Stimulated activated CD8-positive, alpha-beta memory T cell treated with anti-CD3 and anti-CD28 coated beads, Interleukin-4, amount 100 ng/mL, for 1 hour (primary cell): Measurements from ENCODE around the gene RCOR1.

Experiments
- DNase-seq, 2 donors: peaks; one replicate each; pipeline ENCODE4 v3.0.0-alpha.2; 2020; ENCODE audit warnings: low read depth in 2 of 2, low spot score in 1 of 2

Gene RCOR1

DNA sequence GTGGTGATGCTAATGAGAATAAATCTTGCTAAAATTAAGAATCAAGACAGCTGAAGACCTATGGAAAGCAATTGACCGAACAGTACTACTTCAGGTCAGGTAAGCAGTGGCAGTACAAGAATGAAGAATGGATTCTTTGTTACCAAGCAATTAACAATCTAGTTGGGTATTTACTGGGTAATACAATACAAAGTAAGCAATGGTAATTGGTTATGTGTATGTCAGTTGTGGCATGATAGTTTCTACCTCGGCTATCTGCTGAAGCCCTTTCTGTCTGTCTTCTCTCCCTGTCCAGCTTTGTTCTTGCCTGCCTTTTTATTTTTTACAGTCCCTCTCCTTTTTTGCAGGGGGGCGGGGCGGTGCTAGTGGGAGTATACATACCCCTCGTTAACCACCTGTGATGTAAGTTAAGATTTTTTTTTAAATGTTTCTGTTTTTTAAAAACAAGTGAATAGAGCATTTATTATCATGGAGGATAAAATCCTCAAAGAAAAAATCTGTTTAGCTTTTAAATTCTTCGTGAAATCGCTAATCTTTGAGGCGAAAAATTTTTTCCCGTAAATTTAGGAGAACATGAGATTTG lies 75.9 kb downstream of the RCOR1 start:
- no peak for DNase-seq

DNA sequence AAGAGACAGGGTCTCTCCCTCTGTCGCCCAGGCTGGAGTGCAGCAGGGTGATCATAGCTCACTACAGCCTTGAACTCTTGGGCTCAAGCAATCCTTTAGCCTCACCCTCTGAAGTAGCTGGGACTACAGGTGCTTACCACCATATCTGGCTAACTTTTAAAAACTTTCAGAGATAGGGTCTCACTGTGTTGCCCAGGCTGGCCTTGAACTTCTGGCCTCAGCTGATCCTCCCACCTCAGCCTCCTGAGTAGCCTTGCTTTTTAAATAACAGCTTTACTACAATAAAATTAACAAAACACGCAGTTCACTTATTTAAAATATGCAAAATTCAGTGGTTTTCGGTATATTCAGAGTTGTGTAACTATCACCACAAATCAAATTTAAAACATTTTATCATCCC lies 79.0 kb downstream of the RCOR1 start:
- no peak for DNase-seq

- no peak for DNase-seq
These were observed 80.0 kb downstream of the RCOR1 start for GRCh38 chr14:102672410-102672960.

- DNase-seq, result no peak
These were observed 82.9 kb downstream of the RCOR1 start for GRCh38 chr14:102675396-102675795.

DNA sequence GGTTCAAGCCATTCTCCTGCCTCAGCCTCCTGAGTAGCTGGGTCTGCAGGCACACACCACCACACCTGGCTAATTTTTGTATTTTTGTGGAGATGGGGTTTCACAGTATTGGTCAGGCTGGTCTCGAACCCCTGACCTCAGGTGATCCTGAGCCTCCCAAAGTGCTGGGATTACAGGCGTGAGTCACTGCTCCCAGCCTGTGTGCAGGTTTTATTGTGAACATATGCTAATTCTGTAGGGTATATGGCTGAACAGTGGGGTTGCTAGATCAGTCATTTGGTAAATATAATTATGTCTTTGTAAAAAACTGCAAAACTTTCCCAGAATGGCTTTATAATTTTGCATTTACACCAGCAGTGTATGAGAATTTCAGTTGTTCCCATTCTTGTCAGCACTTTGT lies 85.9 kb downstream of the RCOR1 start:
- no peak for DNase-seq

DNA sequence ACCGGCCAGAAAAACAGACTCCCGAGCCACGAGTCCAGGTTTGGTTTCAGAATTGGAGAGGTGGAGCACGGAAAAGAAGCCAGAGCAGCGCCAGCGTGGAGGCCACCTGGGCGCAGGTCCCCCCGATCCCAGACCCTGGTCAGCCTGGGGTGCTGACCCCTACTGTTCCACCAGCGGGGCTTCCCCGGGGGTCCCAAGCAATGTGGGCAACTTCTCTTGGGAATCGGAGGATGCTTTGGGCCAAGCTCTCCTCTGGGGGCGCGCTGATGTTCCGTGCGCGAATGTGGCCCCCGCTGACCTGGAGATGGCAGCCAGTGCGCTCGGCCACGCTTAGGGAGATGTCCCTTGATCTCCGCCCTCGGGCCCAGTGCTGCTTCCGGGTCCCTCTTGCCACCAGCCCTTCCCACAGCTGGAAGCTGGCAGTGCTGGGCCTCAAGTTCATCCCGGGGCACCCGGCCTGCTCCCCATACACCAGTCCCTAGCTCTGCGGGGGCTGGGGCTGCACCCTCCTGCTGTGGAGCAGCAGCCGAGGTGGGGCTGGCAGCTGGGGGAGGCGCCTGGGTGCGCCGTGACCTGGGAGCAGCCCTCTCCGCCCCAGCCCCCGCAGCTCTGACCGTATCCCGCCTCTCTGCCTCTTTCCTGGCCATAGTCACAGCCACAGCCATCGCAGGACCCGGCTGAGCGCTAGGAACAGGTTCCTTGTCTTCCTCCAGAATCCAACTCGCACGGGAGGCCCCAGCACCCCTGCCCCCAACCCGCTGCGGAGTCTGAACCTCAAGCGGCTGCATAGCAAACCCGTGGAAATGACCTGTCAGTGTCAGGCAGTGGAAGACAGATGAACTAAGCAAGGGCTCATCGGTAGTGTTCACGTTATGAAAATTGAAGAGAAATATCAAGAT lies 91.2 kb downstream of the RCOR1 start:
- DNase-seq, result no peak

DNA sequence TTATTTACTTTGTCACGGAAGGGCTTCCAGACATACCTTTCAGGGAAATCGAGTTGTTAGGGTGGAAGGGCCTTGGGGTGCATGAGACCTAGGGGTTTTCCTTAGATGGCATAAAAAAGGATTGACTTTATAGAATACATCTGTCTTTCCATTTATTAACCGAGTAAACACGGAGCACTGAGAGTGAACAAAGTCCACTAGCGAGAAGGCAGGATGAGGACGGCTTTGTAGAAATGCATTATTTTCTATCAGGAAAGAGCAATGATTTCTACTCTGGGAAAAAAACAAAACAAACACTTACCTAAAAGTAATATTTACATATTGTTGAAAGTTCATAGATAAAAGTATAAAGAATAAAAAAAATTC lies 91.8 kb downstream of the RCOR1 start:
- DNase-seq, result no peak

GRCh38 chr14:102686196-102686801 lies 93.8 kb downstream of the RCOR1 start:
- no peak for DNase-seq

- no peak for DNase-seq
These were observed 95.8 kb downstream of the RCOR1 start for GRCh38 chr14:102688290-102688689.

- DNase-seq, result no peak
These were observed 98.2 kb downstream of the RCOR1 start for GRCh38 chr14:102690509-102691286.

DNA sequence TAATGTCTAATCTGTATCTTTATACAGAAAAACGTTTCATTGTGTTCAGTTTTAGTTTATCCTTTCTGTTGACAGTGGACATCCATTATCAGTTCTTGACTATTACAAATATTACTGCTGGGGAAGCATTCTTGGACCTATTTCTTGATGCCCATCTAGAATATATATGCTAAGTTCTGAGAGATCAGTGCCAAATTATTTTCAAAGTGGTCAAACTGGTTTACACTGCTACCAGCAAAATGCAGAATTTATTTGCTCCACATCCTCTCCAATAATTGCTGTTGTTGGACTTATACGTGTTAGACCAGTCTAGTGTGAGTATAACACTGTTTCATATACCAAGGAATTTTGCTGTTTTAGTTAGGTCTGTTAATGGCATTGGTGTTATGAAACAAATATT lies 99.3 kb downstream of the RCOR1 start:
- DNase-seq, result no peak

DNA sequence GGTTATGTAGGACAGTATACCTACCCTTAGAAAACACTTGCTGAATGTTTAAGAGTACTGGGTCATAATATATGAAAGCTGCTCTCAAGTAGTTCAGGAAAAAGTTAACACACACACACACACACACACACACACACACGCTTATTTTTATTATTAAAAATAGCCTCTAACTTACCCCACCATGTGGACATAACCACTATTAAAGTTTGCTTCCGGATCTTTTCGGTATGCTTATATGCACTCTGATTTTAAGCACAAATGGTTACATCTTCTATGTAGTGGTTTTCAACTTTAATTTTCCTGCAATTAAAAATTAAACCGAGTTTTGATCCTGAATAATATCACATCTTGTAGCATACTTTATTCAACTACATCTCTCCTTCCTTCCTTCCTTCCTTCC lies 99.9 kb downstream of the RCOR1 start:
- DNase-seq, result no peak

DNA sequence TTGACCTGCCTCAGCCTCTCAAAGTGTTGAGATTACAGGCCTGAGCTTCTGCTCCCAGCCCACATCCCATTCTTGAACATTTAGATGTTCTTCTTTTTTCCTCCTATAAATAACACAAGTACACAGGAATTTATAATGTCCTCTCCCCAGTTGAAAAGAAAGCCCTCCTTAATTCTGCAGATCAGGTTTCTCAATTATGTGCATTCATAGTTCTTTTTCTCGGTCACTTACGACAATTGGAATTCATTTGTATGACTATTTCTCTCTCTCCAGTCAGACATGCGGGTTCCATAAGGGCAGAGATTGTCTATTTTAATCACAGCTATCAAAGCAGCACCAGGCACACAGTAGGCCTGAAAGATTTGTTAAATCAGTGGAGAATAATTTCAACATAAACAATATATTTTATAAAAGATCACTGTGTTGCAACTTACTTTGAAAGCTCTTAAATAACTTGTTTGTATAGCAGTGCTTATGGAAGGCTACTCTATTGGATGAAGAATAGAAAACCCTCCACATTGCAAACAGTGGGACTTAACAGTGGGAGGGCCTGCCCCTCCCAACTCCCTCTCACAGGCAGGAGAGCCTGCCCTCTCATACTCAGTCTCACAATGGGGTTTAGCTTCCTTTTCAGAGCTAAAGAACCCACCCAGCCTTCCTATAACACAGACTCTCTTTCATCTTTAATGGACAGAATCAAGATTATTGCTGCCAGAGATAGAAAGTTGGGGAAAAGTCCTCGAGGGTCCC lies 100.7 kb downstream of the RCOR1 start:
- no peak for DNase-seq

- DNase-seq, result peak; percentile 11 to 27
These were observed 102.2 kb downstream of the RCOR1 start for GRCh38 chr14:102694530-102695166.

DNA sequence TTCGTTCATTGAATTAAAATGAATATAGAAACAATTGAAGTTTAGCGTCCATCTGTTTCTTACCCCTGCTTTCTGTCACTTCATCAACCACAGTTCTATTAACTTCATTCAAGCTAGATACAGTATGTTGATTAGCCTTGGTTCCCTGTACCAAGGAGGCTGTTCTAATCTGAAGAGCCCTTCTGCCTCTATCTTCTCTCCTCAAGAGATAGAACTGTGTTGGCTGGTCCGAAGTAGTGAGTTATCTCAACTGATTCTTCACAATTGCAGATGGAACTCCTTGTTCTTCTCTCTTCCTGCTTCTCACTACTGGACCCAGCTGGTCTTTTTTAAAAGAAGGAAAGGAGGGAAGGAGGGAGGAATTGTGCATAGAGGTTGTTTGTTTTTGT lies 102.7 kb downstream of the RCOR1 start:
- DNase-seq, result no peak

- no peak for DNase-seq
These were observed 103.9 kb downstream of the RCOR1 start for GRCh38 chr14:102696332-102696731.

DNA sequence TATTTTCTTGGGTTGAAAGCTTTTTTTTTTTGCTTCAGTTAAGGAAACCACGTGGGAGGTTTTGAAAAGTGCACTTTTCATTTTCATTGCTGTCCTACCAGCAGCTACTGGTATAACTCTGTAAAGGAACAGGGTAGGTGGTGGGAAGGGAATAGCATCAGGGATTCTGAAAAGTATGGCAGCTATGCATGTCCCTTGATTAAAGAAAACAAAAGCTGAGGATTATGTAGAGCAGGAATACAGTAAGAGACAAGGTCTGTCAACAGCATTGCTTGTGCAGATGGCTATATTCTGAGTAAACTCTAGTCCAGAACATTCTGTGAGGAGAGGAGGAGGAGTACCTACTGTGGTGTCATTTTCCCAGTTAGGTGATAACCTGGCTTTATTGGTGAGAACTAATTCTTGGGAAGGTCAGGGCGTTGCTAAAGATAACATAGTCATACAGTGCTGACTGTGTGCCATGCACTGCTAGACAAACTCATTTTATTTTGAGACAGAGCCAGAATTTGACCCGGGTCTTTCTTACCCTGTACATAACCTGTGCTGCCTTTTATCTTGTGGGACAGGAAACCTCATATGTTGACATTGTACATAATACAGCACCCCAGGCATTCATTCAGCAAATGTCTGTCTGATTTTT lies 104.5 kb downstream of the RCOR1 start:
- DNase-seq, result no peak

DNA sequence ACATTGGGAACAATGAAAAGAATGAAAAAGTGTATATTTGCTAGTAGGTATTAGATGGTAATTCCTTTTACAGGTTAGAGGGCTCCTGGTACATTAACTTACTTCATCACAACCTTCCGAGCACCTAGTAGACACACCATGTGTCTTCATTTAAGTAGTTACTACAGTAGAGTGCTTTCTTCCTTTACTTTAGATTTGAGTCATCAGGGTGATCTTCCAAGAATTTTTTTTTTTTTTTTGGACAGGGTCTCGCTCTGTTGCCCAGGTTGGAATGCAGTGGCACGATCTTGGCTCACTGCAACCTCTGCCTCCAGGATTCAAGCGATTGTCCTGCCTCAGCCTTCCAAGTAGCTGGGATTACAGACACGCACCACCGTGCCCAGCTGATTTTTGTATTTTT lies 105.1 kb downstream of the RCOR1 start:
- DNase-seq, result no peak

DNA sequence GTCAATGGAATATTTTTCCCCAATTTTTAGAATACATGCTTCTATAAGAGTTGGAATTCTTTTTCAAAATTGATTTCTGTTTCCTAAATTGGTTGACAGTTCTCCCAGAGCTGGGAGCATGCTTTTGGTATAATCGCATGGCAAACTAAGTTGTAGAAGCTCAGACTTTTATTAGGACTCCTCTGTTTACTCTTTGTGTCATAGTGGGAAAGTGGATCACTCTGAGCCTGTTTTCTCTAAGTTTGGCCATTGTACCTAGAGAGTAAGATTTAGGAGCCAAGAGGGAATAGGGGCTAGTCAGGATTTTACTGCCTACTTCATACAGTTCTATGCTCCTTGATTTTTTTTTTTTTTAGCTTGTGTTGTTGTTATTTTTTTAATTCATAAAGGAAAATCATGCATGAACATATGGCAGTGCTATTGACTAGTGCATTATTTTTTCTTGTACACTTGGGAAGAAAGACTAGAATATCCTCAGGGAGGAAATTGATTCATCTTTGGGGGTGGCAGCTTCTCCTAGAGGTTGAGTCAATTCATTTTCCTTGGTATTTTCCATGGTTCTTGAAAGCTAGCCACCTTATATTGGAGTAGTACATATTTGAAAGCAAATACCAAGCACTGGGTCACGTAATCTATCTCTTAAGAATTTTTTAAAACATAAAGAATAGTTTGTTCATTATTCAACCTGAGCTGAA lies 107.1 kb downstream of the RCOR1 start:
- DNase-seq, result no peak
